22Rv1 (cell line): ENCODE data around the gene MEGF11.

Experiments used
- H3K27ac ChIP-seq: fragments of 450-650 bp; 2 replicates; pipeline ENCODE4 v1.5.1; 2017
- ZFX ChIP-seq: fragments of 450-650 bp; IDR thresholded peaks from 2 replicates; pipeline ENCODE4 v1.6.1; 2017; ENCODE audit warnings: antibody characterized with exemption, borderline replicate concordance
- TF ChIP-seq, protein P1 (sequence below): fragments of 450-650 bp; IDR thresholded peaks from 2 replicates; pipeline ENCODE4 v1.5.1; 2017; ENCODE audit warnings: mild to moderate bottlenecking

The MEGF11 gene

DNA sequence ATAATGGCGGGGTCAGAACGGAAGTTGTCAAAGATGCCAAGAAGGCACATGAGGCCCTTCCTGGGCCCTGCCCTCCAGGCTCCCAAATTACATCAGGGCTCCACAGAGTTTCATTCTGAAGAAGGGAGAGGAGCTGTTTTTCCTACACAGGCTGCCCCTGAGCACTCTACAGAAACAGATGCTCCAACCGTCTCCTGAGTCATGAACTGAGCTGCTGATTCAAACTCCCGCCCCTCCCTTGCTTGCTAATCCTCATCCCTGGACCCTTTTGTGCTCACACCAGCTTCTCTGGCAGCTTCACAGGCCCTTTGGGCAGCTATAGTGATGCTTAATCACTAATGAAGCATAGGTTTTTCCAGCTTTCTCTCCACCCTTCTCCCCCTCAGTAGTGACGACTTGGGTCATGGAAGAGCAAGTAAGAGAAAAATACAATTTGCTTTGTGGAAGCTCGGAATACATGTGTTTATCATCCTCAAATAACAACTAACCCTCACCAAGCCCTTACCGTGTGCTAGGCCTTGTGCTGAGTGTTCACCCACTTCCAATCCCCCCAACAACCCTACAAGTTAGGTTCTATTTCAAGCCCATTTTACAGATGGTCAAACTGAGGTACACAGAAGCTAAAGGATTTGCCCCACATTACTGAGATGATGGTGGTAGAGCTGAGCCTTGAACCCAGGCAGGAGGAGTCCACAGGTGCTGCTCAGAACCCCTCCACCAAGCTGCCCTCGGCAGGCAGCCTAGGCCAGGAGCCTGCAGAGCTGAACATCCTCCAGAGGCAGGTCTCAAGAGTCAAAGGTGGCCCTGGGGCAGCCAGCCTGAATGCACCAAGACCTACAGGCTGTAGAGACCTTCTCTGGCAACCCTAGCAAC lies 21.9 kb downstream of the MEGF11 start:
- H3K27ac ChIP-seq = no peak overlapping the region
- TF ChIP-seq ZFX = no peak
- TF ChIP-seq, protein P1, sequence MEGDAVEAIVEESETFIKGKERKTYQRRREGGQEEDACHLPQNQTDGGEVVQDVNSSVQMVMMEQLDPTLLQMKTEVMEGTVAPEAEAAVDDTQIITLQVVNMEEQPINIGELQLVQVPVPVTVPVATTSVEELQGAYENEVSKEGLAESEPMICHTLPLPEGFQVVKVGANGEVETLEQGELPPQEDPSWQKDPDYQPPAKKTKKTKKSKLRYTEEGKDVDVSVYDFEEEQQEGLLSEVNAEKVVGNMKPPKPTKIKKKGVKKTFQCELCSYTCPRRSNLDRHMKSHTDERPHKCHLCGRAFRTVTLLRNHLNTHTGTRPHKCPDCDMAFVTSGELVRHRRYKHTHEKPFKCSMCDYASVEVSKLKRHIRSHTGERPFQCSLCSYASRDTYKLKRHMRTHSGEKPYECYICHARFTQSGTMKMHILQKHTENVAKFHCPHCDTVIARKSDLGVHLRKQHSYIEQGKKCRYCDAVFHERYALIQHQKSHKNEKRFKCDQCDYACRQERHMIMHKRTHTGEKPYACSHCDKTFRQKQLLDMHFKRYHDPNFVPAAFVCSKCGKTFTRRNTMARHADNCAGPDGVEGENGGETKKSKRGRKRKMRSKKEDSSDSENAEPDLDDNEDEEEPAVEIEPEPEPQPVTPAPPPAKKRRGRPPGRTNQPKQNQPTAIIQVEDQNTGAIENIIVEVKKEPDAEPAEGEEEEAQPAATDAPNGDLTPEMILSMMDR = no peak

DNA sequence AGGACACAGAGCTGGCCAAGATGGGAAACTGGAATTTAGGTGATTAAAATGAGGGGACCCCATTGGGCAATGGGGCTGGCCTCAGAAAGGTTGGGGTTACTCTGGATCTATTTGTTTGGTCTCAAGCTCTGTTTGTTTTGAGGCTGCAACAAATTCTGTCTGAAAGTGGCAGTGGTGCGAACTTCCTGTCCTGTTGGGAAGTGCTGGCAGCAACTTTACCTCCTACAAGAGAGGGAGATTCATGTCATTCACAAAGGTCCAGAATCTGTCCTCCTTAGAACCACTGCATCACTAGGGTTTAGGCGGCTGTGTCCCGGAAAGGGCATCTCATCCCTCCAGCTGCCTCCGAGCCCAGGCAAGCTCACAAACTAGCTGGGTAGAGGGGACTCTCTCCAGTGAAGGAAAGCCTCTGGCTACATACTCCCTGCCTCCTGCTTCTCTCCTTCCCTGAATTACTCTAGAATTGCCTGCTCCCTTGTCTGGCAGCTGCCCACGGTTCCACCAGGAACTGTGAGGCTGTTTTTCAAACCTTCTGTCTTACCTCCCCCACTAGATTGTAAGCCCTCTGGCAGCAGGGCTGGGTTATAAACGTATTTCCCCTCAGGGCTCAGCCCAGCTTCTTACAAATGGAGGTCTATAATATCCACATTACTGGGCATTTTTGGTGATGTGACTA lies 23.6 kb downstream of the MEGF11 start:
- H3K27ac ChIP-seq = no peak overlapping the region
- TF ChIP-seq, protein P1 = no peak
- no peak for TF ChIP-seq ZFX

- H3K27ac ChIP-seq = no peak overlapping the region
- TF ChIP-seq, protein P1 = no peak
- no peak for TF ChIP-seq ZFX
Observed at GRCh38 chr15:66228807-66229735, 24.5 kb downstream of the MEGF11 start.

- H3K27ac ChIP-seq = no peak overlapping the region
- TF ChIP-seq, protein P1 = no peak
- TF ChIP-seq ZFX = no peak
Observed at GRCh38 chr15:66226736-66227135, 26.8 kb downstream of the MEGF11 start.

GRCh38 chr15:66225656-66226274 lies 27.8 kb downstream of the MEGF11 start:
- TF ChIP-seq, protein P1 = no peak
- no peak for TF ChIP-seq ZFX
- no peak overlapping the region for H3K27ac ChIP-seq

DNA sequence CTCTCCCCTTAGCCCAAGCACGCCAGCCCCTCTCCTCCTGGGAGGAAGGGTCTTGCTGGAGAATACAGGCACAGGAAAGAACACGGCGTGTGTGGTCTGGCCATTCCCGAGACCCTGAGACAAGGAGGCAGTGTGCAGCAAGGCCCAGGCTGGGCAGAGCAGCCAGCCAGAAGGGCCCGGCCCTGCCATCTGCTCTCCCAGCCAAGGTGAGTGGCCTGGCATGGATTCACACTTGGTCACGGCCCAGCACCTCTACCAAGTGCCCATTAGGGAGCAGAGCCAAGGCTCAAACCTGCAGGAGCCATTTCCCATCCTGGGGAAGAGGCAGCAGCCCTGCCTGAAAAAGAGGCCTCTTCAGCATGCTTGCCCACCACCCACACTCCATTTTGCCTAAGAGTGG lies 28.6 kb downstream of the MEGF11 start:
- H3K27ac ChIP-seq = no peak overlapping the region
- TF ChIP-seq, protein P1 = no peak
- TF ChIP-seq ZFX = no peak
